ENCODE measurements around the gene PLEKHM3. TPM values are rescaled to one million over a fixed set of nuclear protein-coding genes. Genes with fewer than 3 reads are reported as not detected.

Gene PLEKHM3
- polyA plus RNA-seq, 1 donor (not counting 4 experiments of a cell fraction or from before 2014, with no cell fraction given), result 2.9 TPM

GRCh38 chr2:208006337-208006736 lies 19.0 kb downstream of the PLEKHM3 start:
- H3K4me3 ChIP-seq (ENCODE audit: control insufficient read depth in 2 of 3, extremely low read depth in 1 of 3, insufficient read depth in 2 of 3, low read depth in 1 of 3, low read length in 3 of 3), result peak overlapping the region in 1 of 3 experiments; percentile 55
- peak; percentile 41 for DNase-seq (ENCODE audit: low read depth, low spot score)
- H3K79me2 ChIP-seq (ENCODE audit: control insufficient read depth, insufficient read depth, low read length), result no peaks in the 10 kb centered on the region
- dilution Hi-C loops (cut with MboI; ENCODE audit: extremely low pct_ligation_motif_present, low sequenced_read_pairs), result no loop called here
- no peaks in the 10 kb centered on the region for H3K27me3 ChIP-seq (ENCODE audit: control insufficient read depth, extremely low read depth, insufficient read depth, low read length)
- no peaks in the 10 kb centered on the region for H3K36me3 ChIP-seq (ENCODE audit: control insufficient read depth in 2 of 2, extremely low read depth in 1 of 2, insufficient read depth in 2 of 2, low read length in 2 of 2)
- no peaks in the 10 kb centered on the region for H3K9me3 ChIP-seq (ENCODE audit: control insufficient read depth, low read depth, low read length)
- TF ChIP-seq EZH2 (IDR thresholded peaks at IDR 0.05; ENCODE audit: low read length) (no peak), CTCF (optimal IDR thresholded peaks at IDR 0.05 in 1 of 3, IDR thresholded peaks at IDR 0.05 in 1 of 3, conservative IDR thresholded peaks at IDR 0.05 in 1 of 3; ENCODE audit: extremely low read depth in 1 of 3, insufficient read depth in 2 of 3, low read length in 3 of 3) (no peak)
- no peaks in the 10 kb centered on the region for H4K20me1 ChIP-seq (ENCODE audit: control insufficient read depth, extremely low read depth, insufficient read depth, low read length)
- no peak overlapping the region for H3K9ac ChIP-seq (ENCODE audit: control insufficient read depth, extremely low read depth, insufficient read depth, low read length)
- peaks cover 16% of the 10 kb centered on the region for H3K4me1 ChIP-seq (ENCODE audit: control insufficient read depth, extremely low read depth, insufficient read depth, low read length)
- peak; percentile 93 for FAIRE-seq
- no peaks in the 10 kb centered on the region for H3K9me1 ChIP-seq (ENCODE audit: control insufficient read depth, extremely low read depth, insufficient read depth, low read length)
- H2AFZ ChIP-seq (ENCODE audit: control insufficient read depth, low read length), result no peak overlapping the region
- H3K27ac ChIP-seq (ENCODE audit: control insufficient read depth, insufficient read depth, low read length), result peak overlapping the region; percentile 74
- peak overlapping the region; percentile 80 for H3K4me2 ChIP-seq (ENCODE audit: control insufficient read depth, extremely low read depth, insufficient read depth, low read depth, low read length)

GRCh38 chr2:208001924-208002323 lies 23.4 kb downstream of the PLEKHM3 start:
- DNase-seq (ENCODE audit: low read depth, low spot score) (no peak), FAIRE-seq (no peak)
- no peak overlapping the region for H2AFZ ChIP-seq (ENCODE audit: control insufficient read depth, low read length)
- no peak for TF ChIP-seq EZH2 (IDR thresholded peaks at IDR 0.05; ENCODE audit: low read length)
- no peak for TF ChIP-seq CTCF (optimal IDR thresholded peaks at IDR 0.05 in 1 of 3, IDR thresholded peaks at IDR 0.05 in 1 of 3, conservative IDR thresholded peaks at IDR 0.05 in 1 of 3; ENCODE audit: extremely low read depth in 1 of 3, insufficient read depth in 2 of 3, low read length in 3 of 3)
- no peaks in the 10 kb centered on the region for H3K9me1 ChIP-seq (ENCODE audit: control insufficient read depth, extremely low read depth, insufficient read depth, low read length)
- no peaks in the 10 kb centered on the region for H3K79me2 ChIP-seq (ENCODE audit: control insufficient read depth, insufficient read depth, low read length)
- no peak overlapping the region for H3K9ac ChIP-seq (ENCODE audit: control insufficient read depth, extremely low read depth, insufficient read depth, low read length)
- dilution Hi-C loops (cut with MboI; ENCODE audit: extremely low pct_ligation_motif_present, low sequenced_read_pairs), result no loop called here
- H3K4me3 ChIP-seq (ENCODE audit: control insufficient read depth in 2 of 3, extremely low read depth in 1 of 3, insufficient read depth in 2 of 3, low read depth in 1 of 3, low read length in 3 of 3), result no peak overlapping the region
- no peaks in the 10 kb centered on the region for H3K9me3 ChIP-seq (ENCODE audit: control insufficient read depth, low read depth, low read length)
- no peaks in the 10 kb centered on the region for H3K27me3 ChIP-seq (ENCODE audit: control insufficient read depth, extremely low read depth, insufficient read depth, low read length)
- H3K4me2 ChIP-seq (ENCODE audit: control insufficient read depth, extremely low read depth, insufficient read depth, low read depth, low read length), result no peak overlapping the region
- no peaks in the 10 kb centered on the region for H4K20me1 ChIP-seq (ENCODE audit: control insufficient read depth, extremely low read depth, insufficient read depth, low read length)
- no peak overlapping the region for H3K27ac ChIP-seq (ENCODE audit: control insufficient read depth, insufficient read depth, low read length)
- peaks cover 0 to 5% of the 10 kb centered on the region in 2 experiments for H3K36me3 ChIP-seq (ENCODE audit: control insufficient read depth in 2 of 2, extremely low read depth in 1 of 2, insufficient read depth in 2 of 2, low read length in 2 of 2)
- peaks cover 12% of the 10 kb centered on the region for H3K4me1 ChIP-seq (ENCODE audit: control insufficient read depth, extremely low read depth, insufficient read depth, low read length)

Data from keratinocyte (primary cell).